ENCODE results near the gene GDF2.

Gene GDF2

DNA sequence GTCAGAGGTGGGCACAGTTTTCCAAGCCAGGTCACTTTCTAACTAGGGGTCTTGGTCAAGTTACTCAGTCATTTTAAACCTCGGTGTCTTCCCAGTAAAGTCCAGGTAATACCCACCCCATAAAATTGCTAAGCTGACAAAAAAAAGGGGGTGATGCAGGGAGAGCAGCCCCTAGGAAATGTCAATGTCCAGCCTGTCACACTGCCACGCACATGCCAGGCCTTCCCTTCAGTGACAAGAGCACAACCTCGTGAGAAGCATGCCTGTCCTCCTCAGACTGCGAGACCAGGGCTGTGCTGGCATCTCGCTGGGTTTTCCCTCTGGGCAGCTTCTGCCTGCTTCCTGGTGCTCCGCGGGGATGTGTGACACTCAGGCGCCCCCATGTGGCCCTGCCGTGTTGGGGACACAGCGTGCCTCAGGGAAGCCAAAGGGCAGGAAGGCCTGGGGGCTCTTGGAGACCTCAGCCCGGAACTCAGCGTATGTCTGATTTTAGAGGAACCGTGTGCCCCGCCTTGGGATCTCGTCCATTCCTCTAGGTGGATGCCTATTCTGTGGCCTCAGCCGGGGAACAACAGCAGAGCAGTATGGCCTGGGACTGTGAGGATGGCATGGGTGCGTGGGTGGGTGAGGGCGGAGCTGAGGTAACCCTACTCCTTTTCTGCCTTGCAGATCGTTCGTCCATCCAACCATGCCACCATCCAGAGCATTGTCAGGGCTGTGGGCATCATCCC is 10.2 kb upstream of the GDF2 start:
- peak; percentile 76 to 80 for DNase-seq (ENCODE audit: low read depth in 2 of 2)

- no peak for DNase-seq (ENCODE audit: low read depth in 2 of 2)
These were observed 9.6 kb upstream of the GDF2 start for GRCh38 chr10:47312663-47312995.

GRCh38 chr10:47314416-47314970 is 7.8 kb upstream of the GDF2 start:
- DNase-seq (ENCODE audit: low read depth in 2 of 2) = no peak

GRCh38 chr10:47315421-47315820 is 6.8 kb upstream of the GDF2 start:
- no peak for DNase-seq (ENCODE audit: low read depth in 2 of 2)

GRCh38 chr10:47316131-47316530 is 6.1 kb upstream of the GDF2 start:
- DNase-seq (ENCODE audit: low read depth in 2 of 2) = no peak

GRCh38 chr10:47317251-47317650 is 5.0 kb upstream of the GDF2 start:
- DNase-seq (ENCODE audit: low read depth in 2 of 2) = no peak

- no peak for DNase-seq (ENCODE audit: low read depth in 2 of 2)
These were observed 3.5 kb upstream of the GDF2 start for GRCh38 chr10:47318706-47319105.

GRCh38 chr10:47319784-47320183 is 2.5 kb upstream of the GDF2 start:
- DNase-seq (ENCODE audit: low read depth in 2 of 2) = no peak

GRCh38 chr10:47320812-47321211 is 1.4 kb upstream of the GDF2 start:
- DNase-seq (ENCODE audit: low read depth in 2 of 2) = no peak

DNA sequence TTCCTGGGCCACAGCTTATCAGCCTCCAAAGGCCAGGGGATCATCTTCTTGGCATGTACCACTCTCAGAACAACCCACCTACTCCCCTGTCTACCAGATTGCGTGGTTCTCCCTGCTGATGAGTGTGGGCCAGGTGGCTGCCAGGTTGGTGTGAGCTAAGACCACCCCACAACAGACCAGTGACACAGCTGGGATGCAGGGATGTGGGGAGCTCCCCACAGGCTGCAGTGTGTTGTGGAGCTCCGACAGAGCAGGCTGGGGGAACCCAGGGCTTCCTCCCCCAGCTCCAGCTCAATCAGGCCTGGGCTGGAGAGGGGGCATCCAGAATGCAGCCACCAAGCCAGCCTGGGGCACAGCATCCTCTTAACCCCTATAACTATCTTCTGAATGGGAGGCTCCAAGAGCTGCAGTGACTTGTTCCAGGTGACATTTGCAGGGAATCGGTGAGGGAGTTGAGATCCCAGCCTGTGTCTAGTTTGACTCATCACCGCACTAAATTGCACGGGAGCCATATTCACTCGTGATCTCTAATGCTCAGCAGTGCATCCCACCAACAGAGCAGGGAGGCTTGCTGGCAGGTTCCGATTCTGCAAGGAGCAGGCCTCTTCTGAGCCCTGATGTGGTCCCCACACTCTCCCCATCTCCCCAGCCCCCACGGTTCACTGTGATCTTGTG is 596 bp upstream of the GDF2 start:
- DNase-seq (ENCODE audit: low read depth in 2 of 2) = no peak

GRCh38 chr10:47323087-47323486 is 833 bp downstream of the GDF2 start:
- no peak for DNase-seq (ENCODE audit: low read depth in 2 of 2)

DNA sequence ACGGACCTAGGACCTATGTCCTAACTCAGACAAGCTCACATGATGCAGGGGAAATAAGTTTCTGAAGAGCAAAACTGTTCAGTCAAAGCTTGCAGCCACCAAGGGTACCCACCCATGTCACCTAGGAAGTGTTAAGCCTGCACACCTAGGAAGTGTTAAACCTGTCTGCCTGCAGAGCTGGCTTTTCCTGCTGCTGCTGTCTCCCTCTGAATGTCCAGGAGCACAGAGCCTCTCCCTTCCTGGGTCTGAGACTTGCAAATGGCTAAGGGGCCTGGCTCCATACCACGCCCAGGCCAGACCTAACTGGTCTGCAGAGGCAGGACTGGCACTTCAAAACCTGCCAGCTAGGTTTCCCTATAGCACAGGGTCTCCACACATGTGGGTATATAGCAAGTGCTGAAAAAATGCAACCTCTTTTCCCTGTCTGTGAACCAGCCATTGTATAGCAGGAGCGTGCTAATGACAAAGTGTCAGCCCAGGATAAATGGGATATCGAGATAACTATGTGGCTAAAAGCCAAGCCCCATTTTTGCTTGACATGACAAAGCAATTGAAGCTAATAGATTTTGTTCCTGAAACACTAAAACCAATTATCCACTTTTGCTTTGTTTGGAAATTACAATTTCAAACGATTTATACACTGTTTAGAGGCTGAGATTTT is 1.5 kb downstream of the GDF2 start:
- DNase-seq (ENCODE audit: low read depth in 2 of 2) = no peak

DNA sequence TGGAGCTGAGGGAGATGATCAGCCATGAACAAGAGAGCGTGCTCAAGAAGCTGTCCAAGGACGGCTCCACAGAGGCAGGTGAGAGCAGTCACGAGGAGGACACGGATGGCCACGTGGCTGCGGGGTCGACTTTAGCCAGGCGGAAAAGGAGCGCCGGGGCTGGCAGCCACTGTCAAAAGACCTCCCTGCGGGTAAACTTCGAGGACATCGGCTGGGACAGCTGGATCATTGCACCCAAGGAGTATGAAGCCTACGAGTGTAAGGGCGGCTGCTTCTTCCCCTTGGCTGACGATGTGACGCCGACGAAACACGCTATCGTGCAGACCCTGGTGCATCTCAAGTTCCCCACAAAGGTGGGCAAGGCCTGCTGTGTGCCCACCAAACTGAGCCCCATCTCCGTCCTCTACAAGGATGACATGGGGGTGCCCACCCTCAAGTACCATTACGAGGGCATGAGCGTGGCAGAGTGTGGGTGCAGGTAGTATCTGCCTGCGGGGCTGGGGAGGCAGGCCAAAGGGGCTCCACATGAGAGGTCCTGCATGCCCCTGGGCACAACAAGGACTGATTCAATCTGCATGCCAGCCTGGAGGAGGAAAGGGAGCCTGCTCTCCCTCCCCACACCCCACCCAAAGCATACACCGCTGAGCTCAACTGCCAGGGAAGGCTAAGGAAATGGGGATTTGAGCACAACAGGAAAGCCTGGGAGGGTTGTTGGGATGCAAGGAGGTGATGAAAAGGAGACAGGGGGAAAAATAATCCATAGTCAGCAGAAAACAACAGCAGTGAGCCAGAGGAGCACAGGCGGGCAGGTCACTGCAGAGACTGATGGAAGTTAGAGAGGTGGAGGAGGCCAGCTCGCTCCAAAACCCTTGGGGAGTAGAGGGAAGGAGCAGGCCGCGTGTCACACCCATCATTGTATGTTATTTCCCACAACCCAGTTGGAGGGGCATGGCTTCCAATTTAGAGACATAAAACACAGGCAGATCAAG is 3.3 kb downstream of the GDF2 start:
- no peak for DNase-seq (ENCODE audit: low read depth in 2 of 2)

DNA sequence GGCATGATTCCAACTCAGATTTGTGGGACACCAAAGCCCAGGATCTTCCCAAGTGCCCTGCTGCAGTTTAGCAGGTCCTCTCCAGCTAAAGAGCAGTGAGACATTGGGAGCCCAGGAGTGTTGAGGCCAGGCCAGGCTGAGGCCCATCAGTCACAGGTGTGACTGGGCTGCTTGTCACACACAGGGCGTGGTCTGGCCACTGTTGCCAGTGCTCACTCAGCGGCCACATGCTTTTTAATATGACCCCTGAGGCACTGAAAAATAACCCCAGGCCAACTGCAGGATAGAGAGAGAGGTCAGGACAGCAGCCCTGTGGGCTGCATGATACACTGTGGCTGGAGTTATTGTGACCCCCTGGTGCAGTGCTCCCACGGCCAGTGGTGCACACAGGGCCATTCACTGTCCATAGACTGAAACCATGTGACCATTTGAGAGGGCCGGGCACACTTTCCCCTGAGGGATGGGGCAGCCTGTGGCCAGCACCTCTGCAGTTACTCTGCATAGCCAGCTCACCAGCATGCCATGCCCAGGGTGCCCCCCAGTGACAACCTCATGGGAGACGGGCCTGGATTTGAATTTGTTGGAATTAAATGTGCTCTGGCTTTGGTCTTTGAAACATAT is 4.2 kb downstream of the GDF2 start:
- DNase-seq (ENCODE audit: low read depth in 2 of 2) = no peak

- DNase-seq (ENCODE audit: low read depth in 2 of 2) = no peak
These were observed 4.7 kb downstream of the GDF2 start for GRCh38 chr10:47326927-47327330.

- no peak for DNase-seq (ENCODE audit: low read depth in 2 of 2)
These were observed 7.6 kb downstream of the GDF2 start for GRCh38 chr10:47329855-47330254.

DNA sequence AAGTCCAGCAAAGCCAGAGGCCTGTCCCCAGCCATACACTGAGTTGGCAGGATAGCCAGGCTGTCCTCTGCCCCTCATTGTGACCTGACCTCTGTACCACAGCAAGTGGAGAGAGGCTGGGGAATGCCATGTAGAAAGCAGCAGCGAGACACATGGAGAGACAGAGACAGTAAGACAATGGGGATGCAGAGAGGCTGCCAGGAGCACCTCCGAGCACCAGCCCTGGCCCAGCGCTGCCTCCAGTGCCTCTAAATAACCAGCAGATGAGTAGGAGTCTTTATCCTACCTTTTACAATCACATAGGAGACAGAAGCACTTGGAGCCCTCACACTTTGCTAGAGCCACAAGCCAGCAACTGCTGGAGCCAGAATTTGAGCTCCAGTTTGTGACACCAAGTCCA is 8.1 kb downstream of the GDF2 start:
- no peak for DNase-seq (ENCODE audit: low read depth in 2 of 2)

DNA sequence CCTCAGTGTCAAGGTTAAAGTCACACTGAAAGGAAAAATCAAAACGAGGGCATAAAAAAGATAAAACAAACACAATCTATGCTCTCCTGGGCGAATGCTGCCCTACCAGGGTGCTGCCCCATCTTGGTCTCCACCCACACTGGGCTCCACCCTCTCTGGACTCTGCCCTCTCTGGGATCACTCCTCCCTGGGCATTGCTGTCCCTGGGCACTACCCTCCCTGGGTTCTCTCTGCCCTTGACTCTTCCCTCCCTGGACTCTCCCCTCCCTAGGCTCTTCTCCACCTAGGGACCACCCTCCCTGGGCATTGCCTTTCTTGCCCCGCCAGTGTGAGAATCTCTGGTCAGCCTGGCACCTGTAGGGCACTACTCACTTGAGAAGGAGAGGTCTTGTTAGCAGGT is 8.6 kb downstream of the GDF2 start:
- DNase-seq (ENCODE audit: low read depth in 2 of 2) = no peak

GRCh38 chr10:47331491-47331890 is 9.2 kb downstream of the GDF2 start:
- no peak for DNase-seq (ENCODE audit: low read depth in 2 of 2)

DNA sequence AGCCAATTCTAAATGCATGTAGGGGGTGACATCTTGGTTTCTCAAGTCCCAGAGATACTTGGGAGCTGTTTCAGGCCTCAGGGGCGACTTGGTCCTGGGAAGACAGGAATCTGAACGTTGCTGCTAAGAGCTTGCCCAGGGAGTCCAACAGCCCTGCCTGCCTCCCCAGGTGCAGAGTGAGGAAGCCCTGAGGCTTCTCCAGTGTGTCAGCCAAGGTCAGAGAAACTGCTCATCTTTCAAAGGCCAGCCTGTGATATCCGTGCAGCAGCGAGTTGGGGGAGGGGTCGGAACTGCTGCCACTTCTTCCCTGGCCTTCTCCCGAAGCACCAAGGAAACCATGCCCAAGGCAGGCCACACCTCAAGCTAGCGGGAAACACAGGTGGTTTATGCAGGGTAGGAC is 9.7 kb downstream of the GDF2 start:
- no peak for DNase-seq (ENCODE audit: low read depth in 2 of 2)

GRCh38 chr10:47332371-47332770 is 10.1 kb downstream of the GDF2 start:
- no peak for DNase-seq (ENCODE audit: low read depth in 2 of 2)

All from stimulated activated CD4-positive, alpha-beta T cell treated with anti-CD3 and anti-CD28 coated beads, Interleukin-15, amount 100 ng/mL, for 48 hours (primary cell).